ENCODE results near the gene NTM.

Gene NTM

GRCh38 chr11:132154781-132155180 lies 784.4 kb downstream of the NTM start:
- no peak for DNase-seq (ENCODE audit: low spot score)

- DNase-seq (ENCODE audit: low spot score) = peak; percentile 41
These were observed 787.7 kb downstream of the NTM start for GRCh38 chr11:132158091-132158490.

GRCh38 chr11:132158696-132159095 lies 788.3 kb downstream of the NTM start:
- DNase-seq (ENCODE audit: low spot score) = no peak

- DNase-seq (ENCODE audit: low spot score) = no peak
These were observed 791.1 kb downstream of the NTM start for GRCh38 chr11:132161403-132162078.

GRCh38 chr11:132168344-132168981 lies 798.0 kb downstream of the NTM start:
- no peak for DNase-seq (ENCODE audit: low spot score)

GRCh38 chr11:132171031-132171430 lies 800.6 kb downstream of the NTM start:
- no peak for DNase-seq (ENCODE audit: low spot score)

GRCh38 chr11:132174362-132175255 lies 804.2 kb downstream of the NTM start:
- no peak for DNase-seq (ENCODE audit: low spot score)

GRCh38 chr11:132177106-132177505 lies 806.7 kb downstream of the NTM start:
- peak; percentile 22 for DNase-seq (ENCODE audit: low spot score)

- no peak for DNase-seq (ENCODE audit: low spot score)
These were observed 813.7 kb downstream of the NTM start for GRCh38 chr11:132184079-132184478.

- no peak for DNase-seq (ENCODE audit: low spot score)
These were observed 815.5 kb downstream of the NTM start for GRCh38 chr11:132185726-132186592.

GRCh38 chr11:132186699-132187098 lies 816.3 kb downstream of the NTM start:
- DNase-seq (ENCODE audit: low spot score) = no peak

- DNase-seq (ENCODE audit: low spot score) = no peak
These were observed 817.0 kb downstream of the NTM start for GRCh38 chr11:132187386-132187785.

GRCh38 chr11:132187814-132188213 lies 817.4 kb downstream of the NTM start:
- DNase-seq (ENCODE audit: low spot score) = no peak

- no peak for DNase-seq (ENCODE audit: low spot score)
These were observed 826.5 kb downstream of the NTM start for GRCh38 chr11:132196928-132197327.

- DNase-seq (ENCODE audit: low spot score) = no peak
These were observed 830.0 kb downstream of the NTM start for GRCh38 chr11:132200353-132200936.

GRCh38 chr11:132202621-132203020 lies 832.2 kb downstream of the NTM start:
- no peak for DNase-seq (ENCODE audit: low spot score)

GRCh38 chr11:132205006-132205405 lies 834.6 kb downstream of the NTM start:
- no peak for DNase-seq (ENCODE audit: low spot score)

GRCh38 chr11:132205496-132205895 lies 835.1 kb downstream of the NTM start:
- peak; percentile 1 for DNase-seq (ENCODE audit: low spot score)

- DNase-seq (ENCODE audit: low spot score) = no peak
These were observed 836.6 kb downstream of the NTM start for GRCh38 chr11:132206993-132207392.

- no peak for DNase-seq (ENCODE audit: low spot score)
These were observed 838.2 kb downstream of the NTM start for GRCh38 chr11:132208477-132209055.

GRCh38 chr11:132211479-132211878 lies 841.1 kb downstream of the NTM start:
- no peak for DNase-seq (ENCODE audit: low spot score)
